ENCODE measurements around the gene OR2A5.
"Not testable (repeated sequence)": the region's sequence is repeated elsewhere in the genome, so short reads cannot be mapped to it uniquely, and the experiment has no call there.

The OR2A5 gene

DNA sequence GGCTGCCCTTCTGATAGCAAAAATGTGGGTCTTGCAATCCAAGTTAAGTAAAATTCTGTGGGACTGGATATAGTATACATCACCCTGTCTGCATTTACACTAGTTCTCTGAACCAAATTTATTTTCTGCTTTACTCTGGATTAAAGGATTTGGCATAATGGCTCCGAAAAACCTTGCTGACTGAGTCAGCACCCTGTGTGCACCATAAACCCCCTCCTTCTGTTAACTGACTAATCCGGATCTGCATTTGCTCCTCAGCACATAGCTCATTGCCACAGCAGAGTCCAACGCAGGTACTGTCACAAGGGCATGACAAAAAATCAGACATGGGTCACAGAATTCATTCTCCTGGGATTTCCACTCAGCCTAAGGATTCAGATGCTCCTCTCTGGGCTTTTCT lies 1.3 kb downstream of the OR2A5 start:
- H3K36me3 ChIP-seq (replicated peaks): no peaks in the 10 kb centered on the region
- H3K4me3 ChIP-seq: no peak overlapping the region
- no peaks in the 10 kb centered on the region for H3K4me1 ChIP-seq
- no peak for DNase-seq (ENCODE audit: low spot score in 2 of 2)
- no peaks in the 10 kb centered on the region for H3K9me3 ChIP-seq
- H3K27me3 ChIP-seq (ENCODE audit: low read depth): peaks cover 6% of the 10 kb centered on the region; the same call in 1 of the 2 replicates
- in situ Hi-C loops (cut with MboI; ENCODE audit: low sequenced_read_pairs): no loop called here

DNA sequence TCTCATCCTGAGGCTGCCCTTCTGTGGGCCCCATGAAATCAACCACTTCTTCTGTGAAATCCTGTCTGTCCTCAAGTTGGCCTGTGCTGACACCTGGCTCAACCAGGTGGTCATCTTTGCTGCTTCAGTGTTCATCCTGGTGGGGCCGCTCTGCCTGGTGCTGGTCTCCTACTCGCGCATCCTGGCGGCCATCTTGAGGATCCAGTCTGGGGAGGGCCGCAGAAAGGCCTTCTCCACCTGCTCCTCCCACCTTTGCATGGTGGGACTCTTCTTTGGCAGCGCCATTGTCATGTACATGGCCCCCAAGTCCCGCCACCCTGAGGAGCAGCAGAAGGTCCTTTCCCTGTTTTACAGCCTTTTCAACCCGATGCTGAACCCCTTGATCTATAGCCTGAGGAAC lies 2.1 kb downstream of the OR2A5 start:
- in situ Hi-C loops (cut with MboI; ENCODE audit: low sequenced_read_pairs): not testable (repeated sequence)

DNA sequence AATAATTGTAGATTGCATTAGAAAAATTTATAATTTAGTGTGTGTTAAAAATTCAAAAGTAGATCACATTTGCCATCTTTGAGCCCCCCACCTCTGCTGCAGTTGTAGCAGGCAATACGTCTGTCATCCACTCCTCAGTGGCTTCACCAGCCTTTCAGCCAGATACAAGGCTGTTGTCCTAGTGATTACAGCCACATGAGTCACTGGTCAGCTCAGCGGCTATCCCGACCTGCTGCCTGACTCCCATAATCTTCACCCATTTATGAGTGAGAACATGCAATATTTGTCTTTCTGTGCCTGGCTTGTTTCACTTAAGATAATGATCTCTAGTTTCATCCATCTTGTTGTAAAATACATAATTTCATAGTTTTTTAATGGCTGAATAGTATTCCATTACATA lies 9.2 kb downstream of the OR2A5 start:
- Histone ChIP-seq H3K27me3 (ENCODE audit: low read depth) (no peaks in the 10 kb centered on the region), H3K4me3 (no peak overlapping the region), H3K4me1 (no peaks in the 10 kb centered on the region), H3K36me3 (replicated peaks) (no peaks in the 10 kb centered on the region), H3K9me3 (no peaks in the 10 kb centered on the region)
- DNase-seq (ENCODE audit: low spot score in 2 of 2): no peak
- in situ Hi-C loops (cut with MboI; ENCODE audit: low sequenced_read_pairs): no loop called here

More for the DNA sequence above, 2.1 kb downstream of the OR2A5 start:
- H3K4me3 ChIP-seq; H3K27me3 ChIP-seq (ENCODE audit: low read depth); DNase-seq (ENCODE audit: low spot score in 2 of 2); H3K4me1 ChIP-seq; H3K36me3 ChIP-seq (replicated peaks); H3K9me3 ChIP-seq: not testable (repeated sequence)

DNA sequence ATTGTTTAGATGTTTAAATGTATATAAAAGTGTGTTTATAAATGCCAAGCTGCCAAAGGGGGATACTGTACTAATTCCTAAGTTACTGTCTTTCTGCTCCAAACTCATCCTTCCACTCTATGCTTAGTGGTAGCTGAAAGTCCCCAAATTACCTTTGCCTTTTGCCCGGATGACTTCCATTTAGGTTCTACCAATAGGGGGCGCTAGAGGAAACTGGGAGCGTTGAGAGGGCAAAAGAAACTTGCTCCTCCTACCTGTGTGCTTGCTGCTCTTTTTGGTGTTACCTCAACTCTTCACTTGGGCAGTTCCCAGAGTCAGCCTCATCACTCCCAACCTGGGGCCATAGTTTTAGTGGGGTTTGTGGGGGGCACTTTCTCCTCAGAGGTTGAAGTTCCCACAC lies 15.0 kb downstream of the OR2A5 start:
- no peaks in the 10 kb centered on the region for H3K4me1 ChIP-seq
- H3K9me3 ChIP-seq: no peaks in the 10 kb centered on the region
- no peak for DNase-seq (ENCODE audit: low spot score in 2 of 2)
- in situ Hi-C loops (cut with MboI; ENCODE audit: low sequenced_read_pairs): no loop called here
- no peaks in the 10 kb centered on the region for H3K27me3 ChIP-seq (ENCODE audit: low read depth)
- H3K36me3 ChIP-seq (replicated peaks): no peaks in the 10 kb centered on the region
- no peak overlapping the region for H3K4me3 ChIP-seq

DNA sequence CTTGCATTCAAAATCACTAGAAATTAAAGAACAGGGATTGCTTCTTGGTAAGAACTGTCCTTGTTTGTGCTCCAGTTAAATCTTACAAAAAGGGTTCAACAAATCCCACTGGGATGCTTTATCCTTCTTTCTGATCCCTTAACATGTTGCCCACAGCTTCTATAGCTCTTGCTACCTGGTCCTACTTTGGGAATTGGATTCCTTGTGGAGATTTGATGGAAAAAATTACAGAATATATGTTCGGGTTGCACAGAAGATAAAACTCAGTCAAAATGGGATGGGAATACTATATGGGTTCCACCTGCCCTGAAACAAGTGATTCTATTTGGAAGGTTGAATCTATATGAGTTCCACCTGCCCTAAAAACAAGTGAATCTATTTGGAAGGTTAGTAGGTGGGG lies 20.8 kb downstream of the OR2A5 start, which contains the start of gene OR2A25:
TSS of gene OR2A25 (plus strand) at position 301 of the 400 bp plus-strand sequence. CDS start 4,409 bp downstream, outside the sequence.
- in situ Hi-C loops (cut with MboI; ENCODE audit: low sequenced_read_pairs): no loop called here
- Histone ChIP-seq H3K9me3 (no peaks in the 10 kb centered on the region), H3K4me1 (no peaks in the 10 kb centered on the region), H3K27me3 (ENCODE audit: low read depth) (peaks cover 4% of the 10 kb centered on the region; the same call in 1 of the 2 replicates), H3K36me3 (replicated peaks) (no peaks in the 10 kb centered on the region), H3K4me3 (no peak within 1 kb of the TSS)
- no peak for DNase-seq (ENCODE audit: low spot score in 2 of 2)

DNA sequence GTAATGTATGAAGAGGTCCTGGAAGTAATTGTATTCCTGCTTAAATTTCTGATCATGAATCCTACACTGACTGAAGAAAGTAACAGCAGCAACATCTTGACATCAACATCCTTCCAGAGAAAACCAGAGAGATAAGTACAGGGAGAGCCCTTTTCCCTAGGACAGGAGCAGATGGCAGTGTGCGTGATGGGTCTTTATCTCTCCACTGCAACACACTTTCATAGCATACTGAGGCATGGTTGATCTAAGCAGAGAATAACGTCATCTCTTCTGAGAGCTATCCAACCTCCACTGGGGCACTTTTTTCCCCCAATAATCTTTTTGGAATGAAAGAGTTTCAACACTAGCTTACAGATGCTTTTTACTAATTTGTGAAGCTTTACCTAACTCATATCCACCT lies 21.2 kb downstream of the OR2A5 start:
- no peak for DNase-seq (ENCODE audit: low spot score in 2 of 2)

DNA sequence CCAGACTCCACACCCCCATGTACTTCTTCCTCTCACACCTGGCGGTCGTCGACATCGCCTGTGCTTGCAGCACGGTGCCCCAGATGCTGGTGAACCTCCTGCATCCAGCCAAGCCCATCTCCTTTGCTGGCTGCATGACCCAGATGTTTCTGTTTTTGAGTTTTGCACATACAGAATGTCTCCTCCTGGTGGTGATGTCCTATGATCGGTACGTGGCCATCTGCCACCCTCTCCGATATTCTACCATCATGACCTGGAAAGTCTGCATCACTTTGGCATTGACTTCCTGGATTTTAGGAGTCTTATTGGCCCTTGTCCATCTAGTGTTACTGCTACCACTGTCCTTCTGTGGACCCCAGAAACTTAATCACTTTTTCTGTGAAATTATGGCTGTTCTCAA lies 25.6 kb downstream of the OR2A5 start:
- H3K36me3 ChIP-seq (replicated peaks): no peaks in the 10 kb centered on the region
- in situ Hi-C loops (cut with MboI; ENCODE audit: low sequenced_read_pairs): no loop called here
- no peaks in the 10 kb centered on the region for H3K4me1 ChIP-seq
- no peaks in the 10 kb centered on the region for H3K27me3 ChIP-seq (ENCODE audit: low read depth)
- no peak for DNase-seq (ENCODE audit: low spot score in 2 of 2)
- no peaks in the 10 kb centered on the region for H3K9me3 ChIP-seq
- no peak overlapping the region for H3K4me3 ChIP-seq

More for the DNA sequence above, 21.2 kb downstream of the OR2A5 start:
- Histone ChIP-seq H3K4me1 (no peaks in the 10 kb centered on the region), H3K27me3 (ENCODE audit: low read depth) (peaks cover 4% of the 10 kb centered on the region; the same call in 1 of the 2 replicates), H3K9me3 (no peaks in the 10 kb centered on the region), H3K36me3 (replicated peaks) (no peaks in the 10 kb centered on the region), H3K4me3 (no peak overlapping the region)
- in situ Hi-C loops (cut with MboI; ENCODE audit: low sequenced_read_pairs): no loop called here

DNA sequence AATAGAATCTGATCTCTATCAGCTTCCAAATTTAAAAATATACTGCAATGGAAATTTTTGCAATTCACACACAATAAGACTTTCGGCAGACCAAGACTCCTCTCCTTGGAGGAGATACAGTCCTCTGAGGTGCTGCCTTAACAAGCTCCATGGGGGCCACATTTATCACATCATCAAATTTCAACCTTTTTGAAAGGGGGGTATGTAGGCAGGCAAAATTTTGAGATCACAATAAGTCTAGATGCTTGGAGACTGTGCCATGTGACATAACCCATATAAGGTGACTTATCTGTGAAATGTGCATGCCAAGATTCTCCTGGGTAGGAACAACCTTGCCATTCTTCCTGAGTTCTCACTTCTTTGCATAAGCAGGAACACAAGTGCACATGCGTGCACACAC lies 37.2 kb downstream of the OR2A5 start, which contains the start of gene OR2A12:
TSS of gene OR2A12 (plus strand) at position 301 of the 400 bp plus-strand sequence. CDS start 8,830 bp downstream, outside the sequence.
- DNase-seq (ENCODE audit: low spot score in 2 of 2): no peak
- Histone ChIP-seq H3K36me3 (replicated peaks) (no peaks in the 10 kb centered on the region), H3K9me3 (no peaks in the 10 kb centered on the region), H3K4me3 (no peak within 1 kb of the TSS), H3K27me3 (ENCODE audit: low read depth) (no peaks in the 10 kb centered on the region), H3K4me1 (no peaks in the 10 kb centered on the region)
- in situ Hi-C loops (cut with MboI; ENCODE audit: low sequenced_read_pairs): no loop called here

DNA sequence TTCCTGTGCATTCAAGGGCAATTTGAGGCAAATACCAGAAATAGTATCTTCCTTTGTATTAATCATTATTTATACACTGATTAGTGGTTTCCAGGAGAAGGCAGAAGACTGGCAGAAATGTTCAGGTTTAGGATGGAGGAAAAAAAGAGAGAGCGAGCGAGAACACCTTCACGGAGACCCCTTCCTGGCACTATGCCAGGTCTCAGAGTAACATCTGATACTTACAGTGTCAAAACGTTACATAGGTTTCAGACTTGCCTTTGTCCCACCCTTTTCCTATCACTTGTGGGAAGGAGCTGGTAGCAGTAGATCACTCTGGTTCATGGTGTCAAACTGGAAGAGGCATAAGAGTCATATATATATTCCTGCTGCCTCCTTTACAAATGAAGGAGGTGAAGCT lies 38.0 kb downstream of the OR2A5 start:
- in situ Hi-C loops (cut with MboI; ENCODE audit: low sequenced_read_pairs): no loop called here
- H3K4me3 ChIP-seq: no peak overlapping the region
- H3K27me3 ChIP-seq (ENCODE audit: low read depth): no peaks in the 10 kb centered on the region
- no peak for DNase-seq (ENCODE audit: low spot score in 2 of 2)
- H3K9me3 ChIP-seq: no peaks in the 10 kb centered on the region
- H3K4me1 ChIP-seq: no peaks in the 10 kb centered on the region
- H3K36me3 ChIP-seq (replicated peaks): no peaks in the 10 kb centered on the region

DNA sequence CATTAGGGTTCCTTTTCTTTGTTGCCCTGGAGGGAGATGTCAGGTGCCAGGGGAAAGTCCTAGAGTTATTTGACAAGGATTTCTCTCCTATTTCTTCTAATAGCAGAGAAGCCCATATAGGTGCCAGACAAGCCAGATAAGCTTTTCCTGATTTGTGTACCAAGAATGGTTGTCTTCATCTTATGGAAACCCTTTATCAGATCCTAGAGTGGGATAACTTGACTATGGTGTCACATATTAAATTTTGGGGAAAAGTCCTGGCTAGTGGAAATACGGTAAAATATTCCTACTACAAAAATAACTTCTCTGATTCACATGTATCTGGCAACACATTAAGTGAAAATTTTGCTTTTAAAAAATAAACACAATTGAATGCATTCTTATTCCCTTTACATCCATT lies 38.5 kb downstream of the OR2A5 start:
- no peak overlapping the region for H3K4me3 ChIP-seq
- in situ Hi-C loops (cut with MboI; ENCODE audit: low sequenced_read_pairs): no loop called here
- no peaks in the 10 kb centered on the region for H3K9me3 ChIP-seq
- H3K36me3 ChIP-seq (replicated peaks): no peaks in the 10 kb centered on the region
- H3K4me1 ChIP-seq: no peaks in the 10 kb centered on the region
- H3K27me3 ChIP-seq (ENCODE audit: low read depth): no peaks in the 10 kb centered on the region
- no peak for DNase-seq (ENCODE audit: low spot score in 2 of 2)

DNA sequence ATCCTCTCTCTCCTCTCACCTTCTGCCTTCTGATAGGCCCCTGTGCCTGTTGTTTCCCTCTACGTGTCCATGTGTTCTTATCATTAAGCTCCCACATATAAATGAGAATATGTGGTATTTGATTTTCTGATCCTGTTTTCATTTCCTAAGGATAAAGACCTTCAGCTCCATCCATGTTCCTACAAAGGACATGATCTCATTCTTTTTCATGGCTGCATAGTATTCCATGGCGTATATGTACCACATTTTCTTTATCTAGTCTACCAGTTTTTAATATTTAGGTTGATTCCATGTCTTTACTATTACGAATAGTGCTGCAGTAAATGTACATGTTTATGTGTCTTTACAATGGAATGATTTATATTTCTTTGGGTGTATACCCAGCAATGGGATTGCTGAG lies 41.9 kb downstream of the OR2A5 start:
- no peak for DNase-seq (ENCODE audit: low spot score in 2 of 2)
- no peaks in the 10 kb centered on the region for H3K4me1 ChIP-seq
- in situ Hi-C loops (cut with MboI; ENCODE audit: low sequenced_read_pairs): no loop called here

DNA sequence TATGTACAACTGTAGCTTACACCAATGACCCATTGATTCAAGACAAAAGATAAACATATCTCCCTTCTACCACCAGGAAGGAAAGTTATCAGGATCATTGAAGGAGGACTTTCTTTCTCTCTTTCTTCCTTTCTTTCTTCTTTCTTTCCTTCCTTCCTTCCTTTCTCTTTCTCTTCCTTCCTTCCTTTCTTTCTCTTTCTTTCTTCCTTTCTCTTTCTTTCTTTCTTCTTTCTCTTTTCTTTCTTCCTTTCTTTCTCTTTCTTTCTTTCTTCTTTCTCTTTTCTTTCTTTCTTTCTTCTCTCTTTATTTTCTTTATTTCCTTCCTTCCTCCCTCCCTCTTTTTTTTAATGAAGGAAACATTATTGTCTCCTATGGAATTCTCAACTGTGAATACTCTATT lies 50.0 kb downstream of the OR2A5 start:
- no peak overlapping the region for H3K4me3 ChIP-seq
- no peaks in the 10 kb centered on the region for H3K4me1 ChIP-seq
- in situ Hi-C loops (cut with MboI; ENCODE audit: low sequenced_read_pairs): no loop called here
- DNase-seq (ENCODE audit: low spot score in 2 of 2): no peak
- no peaks in the 10 kb centered on the region for H3K9me3 ChIP-seq
- H3K36me3 ChIP-seq (replicated peaks): no peaks in the 10 kb centered on the region
- no peaks in the 10 kb centered on the region for H3K27me3 ChIP-seq (ENCODE audit: low read depth)

More for the DNA sequence above, 41.9 kb downstream of the OR2A5 start:
- Histone ChIP-seq H3K4me3 (no peak overlapping the region), H3K27me3 (ENCODE audit: low read depth) (no peaks in the 10 kb centered on the region), H3K9me3 (no peaks in the 10 kb centered on the region), H3K36me3 (replicated peaks) (no peaks in the 10 kb centered on the region)

DNA sequence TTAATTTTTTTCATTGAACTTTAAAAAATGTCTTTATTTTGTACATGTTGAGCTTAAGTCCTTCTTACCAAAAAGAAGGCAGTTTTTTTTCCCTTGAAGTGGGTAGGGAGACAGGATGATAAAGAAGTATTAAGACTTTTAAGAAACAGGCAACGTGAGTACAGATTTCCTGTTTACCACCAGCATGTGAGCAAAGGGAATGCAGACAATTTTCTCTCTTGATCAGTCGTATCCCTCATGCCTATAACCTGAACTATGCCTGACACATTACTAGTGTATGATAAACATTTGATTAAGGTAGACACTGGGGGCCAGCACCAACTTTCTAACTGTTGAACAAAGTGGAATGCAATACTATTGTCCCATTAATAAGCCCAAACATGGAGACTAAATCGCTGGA lies 51.9 kb downstream of the OR2A5 start:
- in situ Hi-C loops (cut with MboI; ENCODE audit: low sequenced_read_pairs): no loop called here
- no peaks in the 10 kb centered on the region for H3K9me3 ChIP-seq
- no peaks in the 10 kb centered on the region for H3K27me3 ChIP-seq (ENCODE audit: low read depth)
- DNase-seq (ENCODE audit: low spot score in 2 of 2): no peak
- H3K4me3 ChIP-seq: no peak overlapping the region
- no peaks in the 10 kb centered on the region for H3K4me1 ChIP-seq
- H3K36me3 ChIP-seq (replicated peaks): no peaks in the 10 kb centered on the region

DNA sequence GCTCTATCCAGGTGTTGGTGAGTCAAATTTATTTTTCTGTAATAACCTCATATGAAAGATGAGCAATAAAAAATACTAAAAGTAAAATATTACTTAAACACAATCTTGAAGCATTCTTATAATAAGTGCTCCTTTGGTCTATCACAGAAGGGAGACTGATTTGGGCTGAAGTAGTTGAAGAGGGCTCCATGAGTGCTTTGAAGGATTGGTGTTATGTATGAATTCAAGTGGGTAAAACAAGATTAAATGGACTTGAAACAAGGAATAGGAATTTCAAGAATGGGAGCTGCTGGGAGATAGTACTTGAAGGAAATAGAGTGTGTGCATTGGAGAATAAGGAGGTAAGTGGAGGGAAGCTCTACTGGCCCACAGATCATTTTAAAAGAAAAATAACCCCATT lies 53.3 kb downstream of the OR2A5 start:
- DNase-seq (ENCODE audit: low spot score in 2 of 2): no peak
- in situ Hi-C loops (cut with MboI; ENCODE audit: low sequenced_read_pairs): no loop called here
- no peaks in the 10 kb centered on the region for H3K27me3 ChIP-seq (ENCODE audit: low read depth)
- no peak overlapping the region for H3K4me3 ChIP-seq
- no peaks in the 10 kb centered on the region for H3K9me3 ChIP-seq
- H3K4me1 ChIP-seq: no peaks in the 10 kb centered on the region
- H3K36me3 ChIP-seq (replicated peaks): no peaks in the 10 kb centered on the region

DNA sequence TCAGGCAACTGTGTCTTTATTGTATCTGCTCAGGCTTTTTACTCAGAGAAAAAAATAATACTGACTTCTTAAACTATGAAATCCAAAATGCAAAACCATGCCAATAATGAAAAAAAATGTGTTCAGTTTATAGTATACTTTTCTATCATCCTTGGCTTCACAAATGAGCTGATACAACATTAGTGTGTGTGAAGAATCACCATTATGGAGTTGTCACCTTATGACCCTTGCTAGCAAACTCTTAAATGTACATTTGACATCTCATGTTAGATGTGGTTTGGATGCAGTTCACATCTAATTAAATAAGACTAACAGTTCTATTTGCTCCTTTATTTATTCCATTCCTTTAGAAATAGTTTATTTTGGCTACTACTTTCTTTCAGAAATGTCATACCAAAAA lies 56.5 kb downstream of the OR2A5 start:
- in situ Hi-C loops (cut with MboI; ENCODE audit: low sequenced_read_pairs): no loop called here
- Histone ChIP-seq H3K27me3 (ENCODE audit: low read depth) (no peaks in the 10 kb centered on the region), H3K9me3 (no peaks in the 10 kb centered on the region), H3K4me1 (no peaks in the 10 kb centered on the region), H3K36me3 (replicated peaks) (no peaks in the 10 kb centered on the region), H3K4me3 (no peak overlapping the region)
- DNase-seq (ENCODE audit: low spot score in 2 of 2): no peak

Data from HAP-1 (cell line).